Stomach smooth muscle (tissue), 2 donors: ENCODE measurements around the gene ENTHD1.

Experiments
- H3K27ac ChIP-seq: one replicate; pipeline ENCODE4 v1.7.0; 2013; ENCODE audit warnings: mild to moderate bottlenecking, low read length, inconsistent platforms
- H3K27me3 ChIP-seq, 2 donors: one replicate each; pipeline ENCODE4 v1.7.0; 2013; ENCODE audit warnings: low read length in 2 of 2; ENCODE audit not compliant: insufficient read depth in 2 of 2, control insufficient read depth in 1 of 2
- H3K36me3 ChIP-seq, 2 donors: one replicate each; pipeline ENCODE4 v1.7.0; 2013; ENCODE audit warnings: low read length in 2 of 2; ENCODE audit not compliant: control insufficient read depth in 2 of 2, insufficient read depth in 2 of 2
- H3K4me1 ChIP-seq: one replicate; pipeline ENCODE4 v1.7.0; 2013; ENCODE audit warnings: low read length; ENCODE audit not compliant: control insufficient read depth, insufficient read depth
- H3K4me3 ChIP-seq, 2 donors: one replicate each; pipeline ENCODE4 v1.7.0; 2013; ENCODE audit warnings: low read length in 2 of 2
- H3K9ac ChIP-seq, 2 donors: one replicate each; pipeline ENCODE4 v1.7.0; 2013; ENCODE audit warnings: low read length in 2 of 2, mild to moderate bottlenecking in 1 of 2
- H3K9me3 ChIP-seq, 2 donors: one replicate each; pipeline ENCODE4 v1.7.0; 2013; ENCODE audit warnings: low read length in 2 of 2; ENCODE audit not compliant: control insufficient read depth in 2 of 2
- donor health status: healthy.
- donor health status: Pancreatic carcinoma.

ENTHD1 gene

GRCh38 chr22:39716534-39716933 lies 177.0 kb downstream of the ENTHD1 start:
- H3K4me1 ChIP-seq = no peaks in the 10 kb centered on the region
- H3K9me3 ChIP-seq = no peaks in the 10 kb centered on the region
- H3K36me3 ChIP-seq = no peaks in the 10 kb centered on the region
- no peak overlapping the region for H3K4me3 ChIP-seq
- H3K9ac ChIP-seq = no peak overlapping the region
- H3K27ac ChIP-seq = no peak overlapping the region
- peaks cover 0 to 13% of the 10 kb centered on the region in 2 donors for H3K27me3 ChIP-seq

- Histone ChIP-seq H3K4me1 (peaks cover 2% of the 10 kb centered on the region), H3K9ac (no peak overlapping the region), H3K27ac (no peak overlapping the region), H3K4me3 (no peak overlapping the region), H3K36me3 (no peaks in the 10 kb centered on the region), H3K27me3 (peaks cover 0 to 14% of the 10 kb centered on the region in 2 donors), H3K9me3 (no peaks in the 10 kb centered on the region)
Observed at GRCh38 chr22:39715778-39716495, 177.6 kb downstream of the ENTHD1 start.

GRCh38 chr22:39714321-39714720 lies 179.2 kb downstream of the ENTHD1 start:
- Histone ChIP-seq H3K9ac (no peak overlapping the region), H3K36me3 (no peaks in the 10 kb centered on the region), H3K27ac (no peak overlapping the region), H3K4me3 (no peak overlapping the region), H3K4me1 (peaks cover 2% of the 10 kb centered on the region), H3K9me3 (no peaks in the 10 kb centered on the region), H3K27me3 (peaks cover 1 to 12% of the 10 kb centered on the region in 2 donors)

- Histone ChIP-seq H3K4me1 (peaks cover 2% of the 10 kb centered on the region), H3K4me3 (no peak overlapping the region), H3K27me3 (peaks cover 3 to 12% of the 10 kb centered on the region in 2 donors), H3K9me3 (no peaks in the 10 kb centered on the region), H3K9ac (no peak overlapping the region), H3K36me3 (no peaks in the 10 kb centered on the region), H3K27ac (no peak overlapping the region)
Observed at GRCh38 chr22:39713799-39714290, 179.7 kb downstream of the ENTHD1 start.

GRCh38 chr22:39712751-39713525 lies 180.6 kb downstream of the ENTHD1 start:
- Histone ChIP-seq H3K4me3 (no peak overlapping the region), H3K27me3 (peaks cover 3 to 9% of the 10 kb centered on the region in 2 donors), H3K36me3 (no peaks in the 10 kb centered on the region), H3K4me1 (peaks cover 2% of the 10 kb centered on the region), H3K9me3 (no peaks in the 10 kb centered on the region), H3K27ac (no peak overlapping the region), H3K9ac (no peak overlapping the region)

- Histone ChIP-seq H3K27me3 (peaks cover 3 to 9% of the 10 kb centered on the region in 2 donors), H3K9me3 (no peaks in the 10 kb centered on the region), H3K27ac (no peak overlapping the region), H3K4me1 (peaks cover 2% of the 10 kb centered on the region), H3K36me3 (no peaks in the 10 kb centered on the region), H3K4me3 (no peak overlapping the region), H3K9ac (no peak overlapping the region)
Observed at GRCh38 chr22:39712081-39712480, 181.5 kb downstream of the ENTHD1 start.

GRCh38 chr22:39710380-39711150 lies 183.0 kb downstream of the ENTHD1 start:
- Histone ChIP-seq H3K4me3 (no peak overlapping the region), H3K9ac (no peak overlapping the region), H3K27ac (no peak overlapping the region), H3K27me3 (peaks cover 3 to 11% of the 10 kb centered on the region in 2 donors), H3K4me1 (peaks cover 2% of the 10 kb centered on the region), H3K9me3 (no peaks in the 10 kb centered on the region), H3K36me3 (no peaks in the 10 kb centered on the region)

GRCh38 chr22:39707816-39708215 lies 185.7 kb downstream of the ENTHD1 start:
- Histone ChIP-seq H3K4me1 (peaks cover 2% of the 10 kb centered on the region), H3K27me3 (peaks cover 3 to 12% of the 10 kb centered on the region in 2 donors), H3K9ac (no peak overlapping the region), H3K9me3 (no peaks in the 10 kb centered on the region), H3K36me3 (no peaks in the 10 kb centered on the region), H3K27ac (no peak overlapping the region), H3K4me3 (no peak overlapping the region)

DNA sequence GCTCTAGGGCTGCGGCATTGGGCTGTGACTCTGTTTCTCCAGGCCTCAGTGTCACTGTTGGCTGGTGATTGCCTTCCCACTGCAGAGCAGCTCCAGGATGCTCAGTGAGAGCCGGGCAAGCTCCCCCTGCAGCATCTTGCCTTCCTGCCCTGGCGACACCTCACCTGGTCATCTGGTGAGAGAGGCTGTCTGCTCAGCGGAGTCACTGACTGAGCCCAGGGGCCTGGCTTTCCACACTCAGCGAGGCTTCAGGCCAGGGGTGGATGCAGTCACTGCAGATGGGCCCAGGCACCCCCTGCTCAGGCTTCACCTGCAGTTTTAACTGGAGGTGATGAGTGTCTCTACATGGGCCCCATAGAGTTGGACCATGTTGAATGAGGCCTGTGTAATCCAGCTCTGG lies 186.2 kb downstream of the ENTHD1 start:
- Histone ChIP-seq H3K27ac (no peak overlapping the region), H3K9ac (no peak overlapping the region), H3K9me3 (no peaks in the 10 kb centered on the region), H3K27me3 (peaks cover 3 to 9% of the 10 kb centered on the region in 2 donors), H3K36me3 (no peaks in the 10 kb centered on the region), H3K4me1 (peaks cover 2% of the 10 kb centered on the region), H3K4me3 (no peak overlapping the region)

DNA sequence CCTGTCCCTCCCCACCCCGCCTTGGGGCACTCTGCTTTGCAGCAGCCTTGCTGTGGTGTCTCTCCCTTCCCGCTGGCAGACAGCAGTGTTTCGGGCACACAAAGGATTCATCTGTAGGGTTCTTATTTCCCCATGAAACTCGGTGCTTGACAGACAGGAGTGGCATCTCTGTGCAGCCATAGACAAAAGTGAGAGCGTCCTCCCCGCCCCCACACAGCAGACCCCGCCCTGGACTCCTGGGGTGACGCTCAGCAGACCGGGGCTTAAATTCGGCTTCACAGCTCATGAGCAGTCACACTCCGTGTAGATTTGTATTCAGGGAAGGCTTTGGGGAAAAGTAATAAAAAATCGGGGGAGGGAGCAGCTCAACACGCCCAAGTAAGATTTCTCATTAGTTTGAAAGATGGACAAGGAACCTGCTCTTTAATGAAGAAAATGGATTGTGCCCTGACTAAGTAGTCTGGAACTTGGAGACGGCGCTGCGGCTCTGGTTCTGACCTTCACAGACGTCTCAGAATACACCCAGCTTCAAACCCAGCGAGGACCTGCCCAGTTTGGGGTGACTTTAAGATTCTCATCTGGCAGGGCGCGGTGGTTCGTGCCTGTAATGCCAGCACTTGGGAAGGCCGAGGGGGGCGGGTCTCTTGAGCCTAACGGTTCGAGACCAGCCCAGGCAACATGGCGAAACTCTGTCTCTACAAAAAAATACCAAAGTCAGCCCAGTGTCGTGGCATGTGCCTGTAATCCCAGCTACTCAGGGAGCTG lies 187.0 kb downstream of the ENTHD1 start:
- H3K36me3 ChIP-seq = no peaks in the 10 kb centered on the region
- H3K4me3 ChIP-seq = no peak overlapping the region
- peaks cover 3 to 4% of the 10 kb centered on the region in 2 donors for H3K27me3 ChIP-seq
- no peak overlapping the region for H3K27ac ChIP-seq
- H3K4me1 ChIP-seq = peaks cover 2% of the 10 kb centered on the region
- no peak overlapping the region for H3K9ac ChIP-seq
- no peaks in the 10 kb centered on the region for H3K9me3 ChIP-seq
